Thoracic aorta (tissue), 2 donors: ENCODE measurements around the gene OR6J1. TPM values are rescaled to one million over a fixed set of nuclear protein-coding genes. Genes with fewer than 3 reads are reported as not detected.
"Not testable (repeated sequence)": the region's sequence is repeated elsewhere in the genome, so short reads cannot be mapped to it uniquely, and the experiment has no call there.

Experiments used
- ATAC-seq: fragments of 150-250 bp; one replicate; pipeline ENCODE4 v1.8.0; 2017; ENCODE audit warnings: low read depth; ENCODE audit not compliant: insufficient number of reproducible peaks, low FRiP score
- DNase-seq: peaks from one replicate; pipeline ENCODE4 v3.0.0-alpha.2; 2020; ENCODE audit warnings: low spot score
- H3K27ac ChIP-seq, 2 donors: fragments of 200-600 bp; sonication (generic); 1 replicate in 1 of 2; 2 replicates in 1 of 2; pipeline ENCODE4 v1.5.1; 2016; ENCODE audit warnings: mild to moderate bottlenecking in 2 of 2, moderate library complexity in 2 of 2
- H3K27me3 ChIP-seq: fragments of 200-600 bp; sonication (generic); replicated peaks from 2 replicates; pipeline ENCODE4 v1.6.0; 2016; ENCODE audit warnings: mild to moderate bottlenecking; ENCODE audit not compliant: insufficient read depth
- H3K36me3 ChIP-seq: fragments of 200-600 bp; sonication (generic); one replicate; pipeline ENCODE4 v1.5.1; 2016
- H3K4me1 ChIP-seq, 2 donors: fragments of 200-600 bp; sonication (generic); 1 replicate in 1 of 2; 2 replicates in 1 of 2; pipeline versions ENCODE4 v1.5.1 to v1.6.0; 2016; ENCODE audit warnings: low read depth in 2 of 2, mild to moderate bottlenecking in 1 of 2; ENCODE audit not compliant: control insufficient read depth in 1 of 2
- H3K4me3 ChIP-seq: fragments of 200-600 bp; sonication (generic); 2 replicates; pipeline ENCODE4 v1.5.1; 2016; ENCODE audit warnings: mild to moderate bottlenecking
- H3K9me3 ChIP-seq: fragments of 200-600 bp; sonication (generic); 2 replicates; pipeline ENCODE4 v1.5.1; 2016
- total RNA-seq, 2 donors: library from RNA; depleted of rRNA; stranded (reverse); fragments of >200 nt; gene quantifications; one replicate each; pipeline versions ENCODE4 v1.1.0 to v1.2.3, GENCODE V29; 2016
- TF ChIP-seq, protein P1 (sequence below): fragments of 200-600 bp; sonication (generic); IDR thresholded peaks from one replicate; pipeline ENCODE4 v1.5.1; 2019; ENCODE audit warnings: antibody characterized with exemption

The OR6J1 gene
- total RNA-seq, 2 donors from 2014 or later: not detected

DNA sequence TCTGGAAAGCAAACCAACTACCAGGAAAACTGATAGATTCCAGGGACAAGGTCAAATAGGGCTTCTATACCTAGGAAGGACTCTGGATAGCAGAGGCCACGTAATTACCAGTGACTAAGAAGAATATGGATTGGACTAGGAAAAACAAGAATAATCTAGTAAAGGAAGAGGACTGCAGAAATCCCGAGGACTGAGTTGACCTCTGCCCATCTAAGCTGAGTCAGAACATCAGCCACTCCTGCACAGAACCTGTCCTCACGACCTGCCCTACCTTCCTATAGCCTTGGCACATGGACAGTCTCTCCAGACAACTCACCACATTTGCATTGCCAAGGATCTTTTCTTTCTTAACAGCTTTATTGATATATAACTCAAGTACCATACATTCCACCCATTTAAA lies 2.3 kb downstream of the OR6J1 start:
- DNase-seq: no peak
- H3K27ac ChIP-seq: no peak overlapping the region
- H3K9me3 ChIP-seq: no peaks in the 10 kb centered on the region
- H3K4me1 ChIP-seq: no peaks in the 10 kb centered on the region
- no peak for ATAC-seq
- TF ChIP-seq, protein P1, sequence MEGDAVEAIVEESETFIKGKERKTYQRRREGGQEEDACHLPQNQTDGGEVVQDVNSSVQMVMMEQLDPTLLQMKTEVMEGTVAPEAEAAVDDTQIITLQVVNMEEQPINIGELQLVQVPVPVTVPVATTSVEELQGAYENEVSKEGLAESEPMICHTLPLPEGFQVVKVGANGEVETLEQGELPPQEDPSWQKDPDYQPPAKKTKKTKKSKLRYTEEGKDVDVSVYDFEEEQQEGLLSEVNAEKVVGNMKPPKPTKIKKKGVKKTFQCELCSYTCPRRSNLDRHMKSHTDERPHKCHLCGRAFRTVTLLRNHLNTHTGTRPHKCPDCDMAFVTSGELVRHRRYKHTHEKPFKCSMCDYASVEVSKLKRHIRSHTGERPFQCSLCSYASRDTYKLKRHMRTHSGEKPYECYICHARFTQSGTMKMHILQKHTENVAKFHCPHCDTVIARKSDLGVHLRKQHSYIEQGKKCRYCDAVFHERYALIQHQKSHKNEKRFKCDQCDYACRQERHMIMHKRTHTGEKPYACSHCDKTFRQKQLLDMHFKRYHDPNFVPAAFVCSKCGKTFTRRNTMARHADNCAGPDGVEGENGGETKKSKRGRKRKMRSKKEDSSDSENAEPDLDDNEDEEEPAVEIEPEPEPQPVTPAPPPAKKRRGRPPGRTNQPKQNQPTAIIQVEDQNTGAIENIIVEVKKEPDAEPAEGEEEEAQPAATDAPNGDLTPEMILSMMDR: no peak
- H3K4me3 ChIP-seq: no peak overlapping the region
- H3K36me3 ChIP-seq: no peaks in the 10 kb centered on the region
- no peaks in the 10 kb centered on the region for H3K27me3 ChIP-seq

DNA sequence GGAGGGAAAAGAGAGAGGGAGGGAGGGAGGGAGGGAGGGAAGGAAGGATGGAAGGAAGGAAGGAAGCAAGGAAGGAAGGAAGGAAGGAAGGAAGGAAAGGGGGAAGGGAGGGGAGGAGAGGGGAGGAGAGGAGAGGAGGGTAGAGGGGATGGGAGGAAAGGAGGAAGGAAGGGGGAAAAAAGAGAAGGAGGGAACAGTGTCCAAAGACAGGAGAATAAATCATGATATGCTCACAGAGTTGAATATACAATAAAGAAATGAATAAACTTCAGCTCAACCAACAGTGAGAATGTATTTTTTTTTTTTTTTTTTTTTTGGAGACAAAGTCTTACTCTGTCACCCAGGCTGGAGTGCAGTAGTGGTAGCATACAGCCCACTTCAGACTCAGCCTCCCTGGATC lies 4.0 kb downstream of the OR6J1 start:
- TF ChIP-seq, protein P1: no peak
- H3K36me3 ChIP-seq: no peaks in the 10 kb centered on the region
- H3K27me3 ChIP-seq: no peaks in the 10 kb centered on the region
- ATAC-seq (no peak), DNase-seq (no peak)
- H3K9me3 ChIP-seq: no peaks in the 10 kb centered on the region
- H3K4me3 ChIP-seq: no peak overlapping the region
- no peak overlapping the region for H3K27ac ChIP-seq
- no peaks in the 10 kb centered on the region for H3K4me1 ChIP-seq

DNA sequence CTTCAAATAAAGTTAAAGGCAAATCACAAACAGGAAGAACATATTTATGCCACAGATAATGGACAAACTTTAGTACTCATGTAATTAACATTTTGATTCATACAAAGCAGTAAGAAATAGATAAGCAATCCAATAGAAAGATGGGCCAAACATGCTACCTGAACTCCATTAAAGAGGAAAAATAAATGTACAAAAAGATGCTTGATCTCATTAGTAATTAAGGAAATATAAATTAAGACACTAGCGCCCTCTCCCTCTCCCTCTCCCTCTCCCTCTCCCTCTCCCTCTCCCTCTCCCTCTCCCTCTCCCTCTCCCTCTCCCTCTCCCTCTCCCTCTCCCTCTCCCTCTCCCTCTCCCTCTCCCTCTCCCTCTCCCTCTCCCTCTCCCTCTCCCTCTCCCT lies 8.2 kb downstream of the OR6J1 start:
- not testable (repeated sequence) for H3K9me3 ChIP-seq, H3K27me3 ChIP-seq, ATAC-seq, DNase-seq, H3K36me3 ChIP-seq, H3K27ac ChIP-seq, H3K4me1 ChIP-seq, H3K4me3 ChIP-seq

DNA sequence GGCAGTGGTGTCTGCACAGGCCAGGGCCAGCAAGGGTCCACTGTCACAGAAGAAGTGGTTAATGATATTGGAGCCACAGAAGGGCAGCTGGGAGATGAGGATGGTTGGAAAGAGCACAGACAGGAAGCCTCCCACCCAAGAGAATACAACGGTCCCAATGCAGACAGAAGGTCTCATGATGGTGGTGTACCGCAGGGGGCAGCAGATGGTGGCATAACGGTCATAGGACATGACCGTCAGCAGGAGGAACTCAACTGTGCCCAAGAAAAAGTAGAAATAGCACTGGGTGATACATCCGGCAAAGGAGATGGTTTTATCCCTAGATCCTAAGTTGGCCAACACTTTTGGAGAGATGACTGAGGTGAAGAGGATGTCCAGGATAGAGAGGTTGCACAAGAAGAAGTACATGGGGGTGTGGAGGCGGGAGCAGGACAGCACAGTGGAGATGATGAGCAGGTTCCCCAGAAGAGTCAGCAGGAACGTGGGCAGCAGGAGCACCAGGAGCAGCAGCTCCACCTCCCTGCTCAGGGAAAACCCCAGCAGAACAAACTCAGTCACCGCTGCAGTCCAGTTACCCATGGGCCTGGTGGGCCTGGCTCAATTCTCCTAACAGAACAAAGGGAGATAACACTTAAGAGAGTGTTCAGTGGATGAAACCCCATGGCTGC lies 9.8 kb downstream of the OR6J1 start:
- Histone ChIP-seq H3K4me1 (no peaks in the 10 kb centered on the region), H3K4me3 (no peak overlapping the region), H3K36me3 (no peaks in the 10 kb centered on the region), H3K27ac (no peak overlapping the region), H3K27me3 (no peaks in the 10 kb centered on the region), H3K9me3 (no peaks in the 10 kb centered on the region)
- DNase-seq (no peak), ATAC-seq (no peak)
- TF ChIP-seq, protein P1: no peak

DNA sequence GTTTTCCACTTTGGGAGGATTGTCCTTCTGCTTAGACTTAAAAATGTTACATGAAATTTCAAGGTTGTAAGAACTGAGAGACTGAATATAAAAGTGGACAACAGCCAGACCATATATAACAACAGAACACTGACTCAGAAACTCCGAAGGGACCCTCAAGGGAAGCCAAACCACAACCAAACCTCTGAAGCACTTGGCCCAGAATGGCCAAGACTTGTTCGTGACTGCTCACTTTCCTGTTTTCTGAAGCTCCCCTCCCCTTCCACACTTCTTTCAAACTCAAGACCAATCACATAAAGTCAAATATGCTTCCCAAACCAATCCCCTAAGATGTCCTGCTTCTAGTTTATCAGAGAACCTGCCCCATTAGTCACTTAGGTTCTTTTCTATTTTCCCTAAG lies 13.7 kb downstream of the OR6J1 start:
- TF ChIP-seq, protein P1: no peak
- no peak overlapping the region for H3K27ac ChIP-seq
- ATAC-seq: no peak
- H3K9me3 ChIP-seq: no peaks in the 10 kb centered on the region
- no peaks in the 10 kb centered on the region for H3K4me1 ChIP-seq
- no peak for DNase-seq
- no peak overlapping the region for H3K4me3 ChIP-seq
- H3K27me3 ChIP-seq: no peaks in the 10 kb centered on the region
- H3K36me3 ChIP-seq: no peaks in the 10 kb centered on the region

DNA sequence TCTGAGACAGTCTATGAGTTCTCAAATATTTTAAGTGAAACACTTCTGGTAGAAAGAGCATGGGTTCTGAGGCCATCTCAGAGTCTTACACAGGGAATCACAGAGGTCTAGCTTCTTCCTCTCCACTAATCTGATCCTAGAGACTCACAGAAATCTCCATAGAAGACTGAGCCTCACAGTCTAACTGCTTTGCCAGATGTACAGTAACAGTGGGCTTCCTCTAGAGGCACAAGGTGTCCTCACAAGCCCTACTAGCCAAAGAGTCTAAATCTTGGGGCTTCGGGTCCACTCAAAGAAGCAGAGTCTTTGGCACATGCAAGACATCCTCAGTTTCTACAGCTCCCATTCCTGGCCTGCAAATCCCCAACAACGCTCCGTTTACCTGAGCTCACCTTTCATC lies 14.1 kb downstream of the OR6J1 start:
- H3K36me3 ChIP-seq: no peaks in the 10 kb centered on the region
- no peak overlapping the region for H3K4me3 ChIP-seq
- no peaks in the 10 kb centered on the region for H3K4me1 ChIP-seq
- DNase-seq: no peak
- TF ChIP-seq, protein P1: no peak
- H3K9me3 ChIP-seq: no peaks in the 10 kb centered on the region
- no peak overlapping the region for H3K27ac ChIP-seq
- no peak for ATAC-seq
- H3K27me3 ChIP-seq: no peaks in the 10 kb centered on the region
